ENCODE results near the gene POPDC3. TPM values are rescaled to one million over a fixed set of nuclear protein-coding genes. Genes with fewer than 3 reads are reported as not detected.

The POPDC3 gene
- total and polyA plus RNA-seq, 5 donors from 2014 or later: not detected

GRCh38 chr6:105120570-105120969, 59.2 kb downstream of the POPDC3 start:
- peaks cover 12% of the 10 kb centered on the region for H3K27me3 ChIP-seq (ENCODE audit: control insufficient read depth, insufficient read depth, low read length)
- peaks cover 28% of the 10 kb centered on the region for H3K27me3 Mint-ChIP-seq
- H3K4me3 ChIP-seq (ENCODE audit: low read depth, low read length): no peak overlapping the region
- H3K36me3 ChIP-seq (ENCODE audit: control insufficient read depth, insufficient read depth, low read length): no peaks in the 10 kb centered on the region
- H3K27ac Mint-ChIP-seq: no peak overlapping the region
- no peaks in the 10 kb centered on the region for H3K9me3 ChIP-seq (ENCODE audit: control insufficient read depth in 2 of 2, low read length in 2 of 2)
- no peak overlapping the region for H3K27ac ChIP-seq (ENCODE audit: insufficient read depth, low read length, poor library complexity, severe bottlenecking)
- no peaks in the 10 kb centered on the region for H3K4me1 ChIP-seq (ENCODE audit: control insufficient read depth, insufficient read depth, low read length, poor library complexity, severe bottlenecking)
- H3K4me1 Mint-ChIP-seq: no peaks in the 10 kb centered on the region
- H3K36me3 Mint-ChIP-seq: no peaks in the 10 kb centered on the region
- DNase-seq (no peak), ATAC-seq (ENCODE audit: low read depth in 2 of 2) (no peak)
- H3K9me3 Mint-ChIP-seq: no peaks in the 10 kb centered on the region
- H3K4me3 Mint-ChIP-seq: no peak overlapping the region

DNA sequence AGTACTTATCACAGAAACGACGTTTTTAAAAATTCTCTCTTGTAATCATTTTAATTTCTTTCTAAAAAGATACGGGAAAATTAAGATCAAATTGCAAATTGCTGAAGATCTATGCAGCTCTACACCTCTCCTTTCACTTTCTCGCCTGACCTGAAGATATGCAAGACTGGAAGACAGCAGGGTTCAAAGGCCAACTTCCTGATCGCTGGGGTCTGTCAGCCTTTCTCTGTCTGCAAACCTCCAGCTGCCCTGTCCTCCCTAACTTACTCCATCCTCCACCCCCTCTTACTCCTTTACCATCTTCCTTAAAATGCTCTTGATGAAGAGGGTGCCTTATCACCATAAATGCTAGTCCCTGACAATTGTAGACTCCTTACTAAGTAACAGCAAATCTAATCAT, 63.7 kb downstream of the POPDC3 start:
- no peaks in the 10 kb centered on the region for H3K36me3 ChIP-seq (ENCODE audit: control insufficient read depth, insufficient read depth, low read length)
- ATAC-seq (ENCODE audit: low read depth in 2 of 2): no peak
- Mint-ChIP-seq H3K9me3 (peaks cover 0 to 3% (median 0%) of the 10 kb centered on the region in 7 donors), H3K36me3 (no peaks in the 10 kb centered on the region), H3K27me3 (peaks cover 42% of the 10 kb centered on the region), H3K27ac (no peak overlapping the region), H3K4me1 (no peaks in the 10 kb centered on the region), H3K4me3 (no peak overlapping the region)
- H3K27me3 ChIP-seq (ENCODE audit: control insufficient read depth, insufficient read depth, low read length): peaks cover 18% of the 10 kb centered on the region
- no peak overlapping the region for H3K4me3 ChIP-seq (ENCODE audit: low read depth, low read length)
- H3K27ac ChIP-seq (ENCODE audit: insufficient read depth, low read length, poor library complexity, severe bottlenecking): no peak overlapping the region
- H3K4me1 ChIP-seq (ENCODE audit: control insufficient read depth, insufficient read depth, low read length, poor library complexity, severe bottlenecking): no peaks in the 10 kb centered on the region
- no peaks in the 10 kb centered on the region for H3K9me3 ChIP-seq (ENCODE audit: control insufficient read depth in 2 of 2, low read length in 2 of 2)
- no peak for DNase-seq

DNA sequence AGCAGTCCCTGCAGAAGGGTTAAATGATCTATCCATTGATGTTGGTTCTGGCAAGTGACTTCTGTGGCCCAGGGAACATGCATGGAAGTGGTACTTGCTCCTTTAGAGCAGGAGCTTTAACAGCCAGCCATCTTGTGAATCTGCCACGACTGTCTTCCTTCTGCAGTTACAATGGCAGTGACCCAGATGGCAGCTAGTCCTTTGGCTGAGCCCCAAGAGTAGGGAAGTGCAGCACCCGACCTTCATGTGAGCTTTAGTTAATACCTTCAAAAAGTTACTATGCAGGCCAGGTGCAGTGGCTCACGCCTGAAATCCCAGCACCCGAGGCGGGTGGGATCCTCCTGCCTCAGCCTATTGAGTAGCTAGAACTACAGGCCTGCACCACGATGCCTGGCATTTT, 66.4 kb downstream of the POPDC3 start:
- H3K36me3 ChIP-seq (ENCODE audit: control insufficient read depth, insufficient read depth, low read length): no peaks in the 10 kb centered on the region
- Mint-ChIP-seq H3K4me3 (no peak overlapping the region), H3K9me3 (peaks cover 0 to 3% (median 0%) of the 10 kb centered on the region in 7 donors), H3K4me1 (no peaks in the 10 kb centered on the region), H3K27ac (no peak overlapping the region), H3K36me3 (no peaks in the 10 kb centered on the region), H3K27me3 (peaks cover 51% of the 10 kb centered on the region)
- no peak for ATAC-seq (ENCODE audit: low read depth in 2 of 2)
- no peak overlapping the region for H3K27ac ChIP-seq (ENCODE audit: insufficient read depth, low read length, poor library complexity, severe bottlenecking)
- no peak for DNase-seq
- H3K9me3 ChIP-seq (ENCODE audit: control insufficient read depth in 2 of 2, low read length in 2 of 2): no peaks in the 10 kb centered on the region
- H3K4me3 ChIP-seq (ENCODE audit: low read depth, low read length): no peak overlapping the region
- H3K4me1 ChIP-seq (ENCODE audit: control insufficient read depth, insufficient read depth, low read length, poor library complexity, severe bottlenecking): no peaks in the 10 kb centered on the region
- peaks cover 14% of the 10 kb centered on the region for H3K27me3 ChIP-seq (ENCODE audit: control insufficient read depth, insufficient read depth, low read length)

DNA sequence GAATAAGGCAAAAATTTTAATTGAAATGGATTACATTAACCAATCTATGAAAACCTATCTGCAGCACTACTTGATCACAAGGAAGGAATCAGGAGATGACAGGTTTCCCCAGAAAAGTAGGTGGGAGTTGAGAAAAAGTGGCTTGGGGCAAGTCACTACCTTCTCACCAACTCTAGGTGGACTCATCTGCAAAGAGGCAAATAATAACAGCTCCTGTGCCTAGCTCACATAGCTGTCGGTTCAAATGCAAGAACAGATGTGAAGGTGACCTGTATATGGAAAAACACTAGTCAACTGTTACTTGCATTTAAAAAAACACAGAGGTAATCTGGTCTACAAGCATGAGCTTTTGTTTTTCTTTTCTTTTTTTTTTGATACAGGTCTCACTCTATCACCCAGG, 67.2 kb downstream of the POPDC3 start:
- Mint-ChIP-seq H3K27ac (no peak overlapping the region), H3K36me3 (no peaks in the 10 kb centered on the region), H3K9me3 (peaks cover 0 to 3% (median 0%) of the 10 kb centered on the region in 7 donors), H3K4me1 (no peaks in the 10 kb centered on the region), H3K27me3 (peaks cover 50% of the 10 kb centered on the region), H3K4me3 (no peak overlapping the region)
- DNase-seq (no peak), ATAC-seq (ENCODE audit: low read depth in 2 of 2) (no peak)
- Histone ChIP-seq H3K9me3 (ENCODE audit: control insufficient read depth in 2 of 2, low read length in 2 of 2) (no peaks in the 10 kb centered on the region), H3K4me3 (ENCODE audit: low read depth, low read length) (no peak overlapping the region), H3K4me1 (ENCODE audit: control insufficient read depth, insufficient read depth, low read length, poor library complexity, severe bottlenecking) (no peaks in the 10 kb centered on the region), H3K27ac (ENCODE audit: insufficient read depth, low read length, poor library complexity, severe bottlenecking) (no peak overlapping the region), H3K36me3 (ENCODE audit: control insufficient read depth, insufficient read depth, low read length) (no peaks in the 10 kb centered on the region), H3K27me3 (ENCODE audit: control insufficient read depth, insufficient read depth, low read length) (peaks cover 14% of the 10 kb centered on the region)

DNA sequence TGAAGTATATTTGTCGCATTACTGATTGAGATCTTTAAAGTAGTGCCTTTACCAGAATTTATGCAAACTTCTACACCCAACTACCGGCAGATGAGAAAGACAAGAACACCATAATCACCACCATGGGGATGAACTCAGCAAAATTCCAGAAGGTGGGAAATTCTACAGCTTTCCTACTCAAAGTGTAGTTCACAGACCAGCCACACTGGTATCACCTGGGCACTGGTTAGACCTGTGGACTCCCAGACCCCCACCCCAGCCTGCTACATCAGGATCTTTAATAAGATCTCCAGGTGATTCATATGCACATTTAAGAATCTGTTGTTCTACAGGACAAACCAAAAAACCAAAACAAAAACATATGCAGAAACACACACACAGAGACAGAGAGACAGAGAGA, 67.9 kb downstream of the POPDC3 start:
- Histone ChIP-seq H3K27ac (ENCODE audit: insufficient read depth, low read length, poor library complexity, severe bottlenecking) (no peak overlapping the region), H3K4me3 (ENCODE audit: low read depth, low read length) (no peak overlapping the region), H3K36me3 (ENCODE audit: control insufficient read depth, insufficient read depth, low read length) (no peaks in the 10 kb centered on the region), H3K9me3 (ENCODE audit: control insufficient read depth in 2 of 2, low read length in 2 of 2) (no peaks in the 10 kb centered on the region), H3K4me1 (ENCODE audit: control insufficient read depth, insufficient read depth, low read length, poor library complexity, severe bottlenecking) (no peaks in the 10 kb centered on the region), H3K27me3 (ENCODE audit: control insufficient read depth, insufficient read depth, low read length) (peaks cover 8% of the 10 kb centered on the region)
- no peak for DNase-seq
- Mint-ChIP-seq H3K27ac (no peak overlapping the region), H3K4me1 (no peaks in the 10 kb centered on the region), H3K9me3 (peaks cover 0 to 3% (median 0%) of the 10 kb centered on the region in 7 donors), H3K36me3 (no peaks in the 10 kb centered on the region), H3K4me3 (no peak overlapping the region), H3K27me3 (peaks cover 53% of the 10 kb centered on the region)
- ATAC-seq (ENCODE audit: low read depth in 2 of 2): no peak

- Histone ChIP-seq H3K27me3 (ENCODE audit: control insufficient read depth, insufficient read depth, low read length) (peaks cover 8% of the 10 kb centered on the region), H3K4me1 (ENCODE audit: control insufficient read depth, insufficient read depth, low read length, poor library complexity, severe bottlenecking) (no peaks in the 10 kb centered on the region), H3K36me3 (ENCODE audit: control insufficient read depth, insufficient read depth, low read length) (no peaks in the 10 kb centered on the region), H3K4me3 (ENCODE audit: low read depth, low read length) (no peak overlapping the region), H3K9me3 (ENCODE audit: control insufficient read depth in 2 of 2, low read length in 2 of 2) (no peaks in the 10 kb centered on the region), H3K27ac (ENCODE audit: insufficient read depth, low read length, poor library complexity, severe bottlenecking) (no peak overlapping the region)
- Mint-ChIP-seq H3K27ac (no peak overlapping the region), H3K36me3 (no peaks in the 10 kb centered on the region), H3K27me3 (peaks cover 50% of the 10 kb centered on the region), H3K9me3 (peaks cover 0 to 3% (median 0%) of the 10 kb centered on the region in 7 donors), H3K4me3 (no peak overlapping the region), H3K4me1 (no peaks in the 10 kb centered on the region)
- no peak for ATAC-seq (ENCODE audit: low read depth in 2 of 2)
- DNase-seq: no peak
Measured at GRCh38 chr6:105111105-105111504, 68.7 kb downstream of the POPDC3 start.

- H3K4me1 Mint-ChIP-seq: no peaks in the 10 kb centered on the region
Measured at GRCh38 chr6:105109955-105110895, 69.6 kb downstream of the POPDC3 start.

More at GRCh38 chr6:105109955-105110895, 69.6 kb downstream of the POPDC3 start:
- ATAC-seq (ENCODE audit: low read depth in 2 of 2) (no peak), DNase-seq (no peak)
- Mint-ChIP-seq H3K9me3 (peaks cover 0 to 3% (median 0%) of the 10 kb centered on the region in 7 donors), H3K27me3 (peaks cover 48% of the 10 kb centered on the region), H3K36me3 (no peaks in the 10 kb centered on the region), H3K4me3 (no peak overlapping the region), H3K27ac (no peak overlapping the region)
- Histone ChIP-seq H3K36me3 (ENCODE audit: control insufficient read depth, insufficient read depth, low read length) (no peaks in the 10 kb centered on the region), H3K27me3 (ENCODE audit: control insufficient read depth, insufficient read depth, low read length) (peaks cover 8% of the 10 kb centered on the region), H3K9me3 (ENCODE audit: control insufficient read depth in 2 of 2, low read length in 2 of 2) (no peaks in the 10 kb centered on the region), H3K27ac (ENCODE audit: insufficient read depth, low read length, poor library complexity, severe bottlenecking) (no peak overlapping the region), H3K4me3 (ENCODE audit: low read depth, low read length) (no peak overlapping the region), H3K4me1 (ENCODE audit: control insufficient read depth, insufficient read depth, low read length, poor library complexity, severe bottlenecking) (no peaks in the 10 kb centered on the region)

Measured in CD4-positive, CD25-positive, alpha-beta regulatory T cell (primary cell).